ENCODE measurements around the gene WFDC12.
A peak's percentile ranks its signal among the peaks of the same experiment; 100 is the strongest.
"Not testable (repeated sequence)": the region's sequence is repeated elsewhere in the genome, so short reads cannot be mapped to it uniquely, and the experiment has no call there.

Gene WFDC12

GRCh38 chr20:45124365-45124764, at the start of gene WFDC12:
WFDC12 (minus strand) TSS chr20:45124465; CDS start chr20:45124447, 18 bp downstream.
- DNase-seq (ENCODE audit: low spot score), result no peak

- no peak for DNase-seq (ENCODE audit: low spot score)
These were observed 49.3 kb upstream of the WFDC12 start for GRCh38 chr20:45173522-45173921.

GRCh38 chr20:45164906-45165305, 40.6 kb upstream of the WFDC12 start:
- DNase-seq (ENCODE audit: low spot score), result no peak

- no peak for DNase-seq (ENCODE audit: low spot score)
These were observed 39.0 kb upstream of the WFDC12 start for GRCh38 chr20:45163083-45163803.

- DNase-seq (ENCODE audit: low spot score), result no peak
These were observed 33.7 kb upstream of the WFDC12 start for GRCh38 chr20:45157962-45158361.

- no peak for DNase-seq (ENCODE audit: low spot score)
These were observed 32.4 kb upstream of the WFDC12 start for GRCh38 chr20:45156713-45157112.

- not testable (repeated sequence) for DNase-seq (ENCODE audit: low spot score)
These were observed 30.5 kb upstream of the WFDC12 start for GRCh38 chr20:45154794-45155193.

- DNase-seq (ENCODE audit: low spot score), result no peak
These were observed 29.9 kb upstream of the WFDC12 start for GRCh38 chr20:45154183-45154582.

GRCh38 chr20:45153752-45154151, 29.5 kb upstream of the WFDC12 start:
- no peak for DNase-seq (ENCODE audit: low spot score)

- no peak for DNase-seq (ENCODE audit: low spot score)
These were observed 28.9 kb upstream of the WFDC12 start for GRCh38 chr20:45153147-45153546.

GRCh38 chr20:45152405-45152804, 28.1 kb upstream of the WFDC12 start:
- DNase-seq (ENCODE audit: low spot score), result no peak

- no peak for DNase-seq (ENCODE audit: low spot score)
These were observed 24.8 kb upstream of the WFDC12 start for GRCh38 chr20:45149062-45149461.

- no peak for DNase-seq (ENCODE audit: low spot score)
These were observed 16.6 kb upstream of the WFDC12 start for GRCh38 chr20:45140836-45141235.

GRCh38 chr20:45139733-45140375, 15.6 kb upstream of the WFDC12 start:
- DNase-seq (ENCODE audit: low spot score), result not testable (repeated sequence)

- peak; percentile 53 for DNase-seq (ENCODE audit: low spot score)
These were observed 14.5 kb upstream of the WFDC12 start for GRCh38 chr20:45138561-45139300.

GRCh38 chr20:45136911-45137310, 12.6 kb upstream of the WFDC12 start:
- DNase-seq (ENCODE audit: low spot score), result no peak

GRCh38 chr20:45128099-45128498, 3.8 kb upstream of the WFDC12 start:
- no peak for DNase-seq (ENCODE audit: low spot score)

GRCh38 chr20:45121388-45121787, 2.9 kb downstream of the WFDC12 start:
- no peak for DNase-seq (ENCODE audit: low spot score)

GRCh38 chr20:45119556-45120266, 4.6 kb downstream of the WFDC12 start:
- no peak for DNase-seq (ENCODE audit: low spot score)

- no peak for DNase-seq (ENCODE audit: low spot score)
These were observed 6.2 kb downstream of the WFDC12 start for GRCh38 chr20:45118028-45118427.

- DNase-seq (ENCODE audit: low spot score), result no peak
These were observed 6.7 kb downstream of the WFDC12 start for GRCh38 chr20:45117581-45117980.

GRCh38 chr20:45115829-45116228, 8.4 kb downstream of the WFDC12 start:
- no peak for DNase-seq (ENCODE audit: low spot score)
